ENCODE measurements around the gene ZSWIM5.

DNA sequence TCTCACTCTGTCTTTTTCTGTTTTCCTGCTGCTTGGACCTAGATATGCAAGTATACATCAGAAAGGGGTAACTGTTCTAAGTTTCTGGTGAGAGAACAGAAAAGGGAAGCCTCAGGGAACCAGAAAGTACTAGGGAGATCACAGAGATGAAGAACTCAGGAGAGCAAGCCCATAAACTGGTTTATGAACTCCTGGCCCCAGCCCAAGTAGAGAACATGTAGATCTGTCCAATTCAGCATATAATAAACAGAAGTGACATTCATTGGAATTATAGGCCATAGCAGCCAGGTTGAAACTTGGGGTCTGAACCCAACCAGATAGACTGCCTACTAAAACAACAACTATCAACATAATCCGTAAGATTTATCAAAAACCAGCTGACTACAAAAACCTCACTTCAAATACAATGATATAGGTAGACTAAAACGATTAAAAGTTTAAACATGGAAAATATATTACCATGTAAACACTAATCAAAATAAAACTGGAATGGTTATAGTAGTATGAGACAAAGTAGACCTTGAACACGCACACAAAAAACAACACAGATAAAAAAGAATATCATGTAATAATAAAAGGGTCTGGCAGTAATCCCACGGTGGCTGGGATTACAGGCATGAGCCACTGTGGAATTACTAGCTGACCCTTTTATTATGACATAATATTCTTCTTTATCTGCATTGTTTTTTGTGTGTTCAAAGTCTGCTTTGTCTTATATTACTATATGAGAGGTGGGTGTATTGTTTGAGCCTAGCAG, 65.0 kb downstream of the ZSWIM5 start:
- TF ChIP-seq IKZF3 (tag by site-specific recombination; IDR thresholded peaks at IDR 0.05) (no peak), BCL6B (tag by site-specific recombination; IDR thresholded peaks at IDR 0.05) (no peak), ZFP69B (tag by site-specific recombination; IDR thresholded peaks at IDR 0.05) (no peak), ZBTB8A (tag by site-specific recombination; IDR thresholded peaks at IDR 0.05) (no peak), TCF7L2 (IDR thresholded peaks at IDR 0.05; ENCODE audit: borderline replicate concordance, low read depth, low read length) (no peak), TRIM28 (IDR thresholded peaks at IDR 0.05; ENCODE audit: borderline replicate concordance, low read length) (no peak), ZNF121 (tag by site-specific recombination; IDR thresholded peaks at IDR 0.05) (no peak), ZNF785 (tag by site-specific recombination; IDR thresholded peaks at IDR 0.05) (no peak), GLIS1 (tag by site-specific recombination; IDR thresholded peaks at IDR 0.05) (no peak), PRDM1 (tag by site-specific recombination; IDR thresholded peaks at IDR 0.05) (no peak), ZNF423 (tag by site-specific recombination; IDR thresholded peaks at IDR 0.05) (no peak)
- TF ChIP-seq, protein P1, sequence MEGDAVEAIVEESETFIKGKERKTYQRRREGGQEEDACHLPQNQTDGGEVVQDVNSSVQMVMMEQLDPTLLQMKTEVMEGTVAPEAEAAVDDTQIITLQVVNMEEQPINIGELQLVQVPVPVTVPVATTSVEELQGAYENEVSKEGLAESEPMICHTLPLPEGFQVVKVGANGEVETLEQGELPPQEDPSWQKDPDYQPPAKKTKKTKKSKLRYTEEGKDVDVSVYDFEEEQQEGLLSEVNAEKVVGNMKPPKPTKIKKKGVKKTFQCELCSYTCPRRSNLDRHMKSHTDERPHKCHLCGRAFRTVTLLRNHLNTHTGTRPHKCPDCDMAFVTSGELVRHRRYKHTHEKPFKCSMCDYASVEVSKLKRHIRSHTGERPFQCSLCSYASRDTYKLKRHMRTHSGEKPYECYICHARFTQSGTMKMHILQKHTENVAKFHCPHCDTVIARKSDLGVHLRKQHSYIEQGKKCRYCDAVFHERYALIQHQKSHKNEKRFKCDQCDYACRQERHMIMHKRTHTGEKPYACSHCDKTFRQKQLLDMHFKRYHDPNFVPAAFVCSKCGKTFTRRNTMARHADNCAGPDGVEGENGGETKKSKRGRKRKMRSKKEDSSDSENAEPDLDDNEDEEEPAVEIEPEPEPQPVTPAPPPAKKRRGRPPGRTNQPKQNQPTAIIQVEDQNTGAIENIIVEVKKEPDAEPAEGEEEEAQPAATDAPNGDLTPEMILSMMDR (tag by site-specific recombination; IDR thresholded peaks at IDR 0.05) = no peak
- TF ChIP-seq, protein P2, sequence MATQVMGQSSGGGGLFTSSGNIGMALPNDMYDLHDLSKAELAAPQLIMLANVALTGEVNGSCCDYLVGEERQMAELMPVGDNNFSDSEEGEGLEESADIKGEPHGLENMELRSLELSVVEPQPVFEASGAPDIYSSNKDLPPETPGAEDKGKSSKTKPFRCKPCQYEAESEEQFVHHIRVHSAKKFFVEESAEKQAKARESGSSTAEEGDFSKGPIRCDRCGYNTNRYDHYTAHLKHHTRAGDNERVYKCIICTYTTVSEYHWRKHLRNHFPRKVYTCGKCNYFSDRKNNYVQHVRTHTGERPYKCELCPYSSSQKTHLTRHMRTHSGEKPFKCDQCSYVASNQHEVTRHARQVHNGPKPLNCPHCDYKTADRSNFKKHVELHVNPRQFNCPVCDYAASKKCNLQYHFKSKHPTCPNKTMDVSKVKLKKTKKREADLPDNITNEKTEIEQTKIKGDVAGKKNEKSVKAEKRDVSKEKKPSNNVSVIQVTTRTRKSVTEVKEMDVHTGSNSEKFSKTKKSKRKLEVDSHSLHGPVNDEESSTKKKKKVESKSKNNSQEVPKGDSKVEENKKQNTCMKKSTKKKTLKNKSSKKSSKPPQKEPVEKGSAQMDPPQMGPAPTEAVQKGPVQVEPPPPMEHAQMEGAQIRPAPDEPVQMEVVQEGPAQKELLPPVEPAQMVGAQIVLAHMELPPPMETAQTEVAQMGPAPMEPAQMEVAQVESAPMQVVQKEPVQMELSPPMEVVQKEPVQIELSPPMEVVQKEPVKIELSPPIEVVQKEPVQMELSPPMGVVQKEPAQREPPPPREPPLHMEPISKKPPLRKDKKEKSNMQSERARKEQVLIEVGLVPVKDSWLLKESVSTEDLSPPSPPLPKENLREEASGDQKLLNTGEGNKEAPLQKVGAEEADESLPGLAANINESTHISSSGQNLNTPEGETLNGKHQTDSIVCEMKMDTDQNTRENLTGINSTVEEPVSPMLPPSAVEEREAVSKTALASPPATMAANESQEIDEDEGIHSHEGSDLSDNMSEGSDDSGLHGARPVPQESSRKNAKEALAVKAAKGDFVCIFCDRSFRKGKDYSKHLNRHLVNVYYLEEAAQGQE (tag by site-specific recombination; IDR thresholded peaks at IDR 0.05) = no peak
- TF ChIP-seq, protein P3, sequence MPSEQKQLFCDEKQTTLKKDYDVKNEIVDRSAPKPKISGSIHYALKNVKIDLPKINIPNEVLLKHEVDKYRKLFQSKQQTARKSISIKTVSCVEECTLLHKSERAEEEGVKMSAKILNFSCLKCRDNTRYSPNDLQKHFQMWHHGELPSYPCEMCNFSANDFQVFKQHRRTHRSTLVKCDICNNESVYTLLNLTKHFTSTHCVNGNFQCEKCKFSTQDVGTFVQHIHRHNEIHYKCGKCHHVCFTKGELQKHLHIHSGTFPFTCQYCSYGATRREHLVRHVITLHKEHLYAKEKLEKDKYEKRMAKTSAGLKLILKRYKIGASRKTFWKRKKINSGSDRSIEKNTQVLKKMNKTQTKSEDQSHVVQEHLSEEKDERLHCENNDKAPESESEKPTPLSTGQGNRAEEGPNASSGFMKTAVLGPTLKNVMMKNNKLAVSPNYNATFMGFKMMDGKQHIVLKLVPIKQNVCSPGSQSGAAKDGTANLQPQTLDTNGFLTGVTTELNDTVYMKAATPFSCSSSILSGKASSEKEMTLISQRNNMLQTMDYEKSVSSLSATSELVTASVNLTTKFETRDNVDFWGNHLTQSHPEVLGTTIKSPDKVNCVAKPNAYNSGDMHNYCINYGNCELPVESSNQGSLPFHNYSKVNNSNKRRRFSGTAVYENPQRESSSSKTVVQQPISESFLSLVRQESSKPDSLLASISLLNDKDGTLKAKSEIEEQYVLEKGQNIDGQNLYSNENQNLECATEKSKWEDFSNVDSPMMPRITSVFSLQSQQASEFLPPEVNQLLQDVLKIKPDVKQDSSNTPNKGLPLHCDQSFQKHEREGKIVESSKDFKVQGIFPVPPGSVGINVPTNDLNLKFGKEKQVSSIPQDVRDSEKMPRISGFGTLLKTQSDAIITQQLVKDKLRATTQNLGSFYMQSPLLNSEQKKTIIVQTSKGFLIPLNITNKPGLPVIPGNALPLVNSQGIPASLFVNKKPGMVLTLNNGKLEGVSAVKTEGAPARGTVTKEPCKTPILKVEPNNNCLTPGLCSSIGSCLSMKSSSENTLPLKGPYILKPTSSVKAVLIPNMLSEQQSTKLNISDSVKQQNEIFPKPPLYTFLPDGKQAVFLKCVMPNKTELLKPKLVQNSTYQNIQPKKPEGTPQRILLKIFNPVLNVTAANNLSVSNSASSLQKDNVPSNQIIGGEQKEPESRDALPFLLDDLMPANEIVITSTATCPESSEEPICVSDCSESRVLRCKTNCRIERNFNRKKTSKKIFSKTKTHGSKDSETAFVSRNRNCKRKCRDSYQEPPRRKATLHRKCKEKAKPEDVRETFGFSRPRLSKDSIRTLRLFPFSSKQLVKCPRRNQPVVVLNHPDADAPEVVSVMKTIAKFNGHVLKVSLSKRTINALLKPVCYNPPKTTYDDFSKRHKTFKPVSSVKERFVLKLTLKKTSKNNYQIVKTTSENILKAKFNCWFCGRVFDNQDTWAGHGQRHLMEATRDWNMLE (tag by site-specific recombination; conservative IDR thresholded peaks at IDR 0.05; ENCODE audit: low read depth) = no peak

Measured in HEK293 (cell line).